NCI-H82 treated with DMSO at 0.1 percent for 48 hours (cell line): ENCODE measurements around the gene KRTCAP2.

Source experiments
- DNase-seq: peaks from one replicate; lab custom pipeline; 2025; ENCODE audit not compliant: unreplicated experiment; lab: John Stamatoyannopoulos, UW

The KRTCAP2 gene

DNA sequence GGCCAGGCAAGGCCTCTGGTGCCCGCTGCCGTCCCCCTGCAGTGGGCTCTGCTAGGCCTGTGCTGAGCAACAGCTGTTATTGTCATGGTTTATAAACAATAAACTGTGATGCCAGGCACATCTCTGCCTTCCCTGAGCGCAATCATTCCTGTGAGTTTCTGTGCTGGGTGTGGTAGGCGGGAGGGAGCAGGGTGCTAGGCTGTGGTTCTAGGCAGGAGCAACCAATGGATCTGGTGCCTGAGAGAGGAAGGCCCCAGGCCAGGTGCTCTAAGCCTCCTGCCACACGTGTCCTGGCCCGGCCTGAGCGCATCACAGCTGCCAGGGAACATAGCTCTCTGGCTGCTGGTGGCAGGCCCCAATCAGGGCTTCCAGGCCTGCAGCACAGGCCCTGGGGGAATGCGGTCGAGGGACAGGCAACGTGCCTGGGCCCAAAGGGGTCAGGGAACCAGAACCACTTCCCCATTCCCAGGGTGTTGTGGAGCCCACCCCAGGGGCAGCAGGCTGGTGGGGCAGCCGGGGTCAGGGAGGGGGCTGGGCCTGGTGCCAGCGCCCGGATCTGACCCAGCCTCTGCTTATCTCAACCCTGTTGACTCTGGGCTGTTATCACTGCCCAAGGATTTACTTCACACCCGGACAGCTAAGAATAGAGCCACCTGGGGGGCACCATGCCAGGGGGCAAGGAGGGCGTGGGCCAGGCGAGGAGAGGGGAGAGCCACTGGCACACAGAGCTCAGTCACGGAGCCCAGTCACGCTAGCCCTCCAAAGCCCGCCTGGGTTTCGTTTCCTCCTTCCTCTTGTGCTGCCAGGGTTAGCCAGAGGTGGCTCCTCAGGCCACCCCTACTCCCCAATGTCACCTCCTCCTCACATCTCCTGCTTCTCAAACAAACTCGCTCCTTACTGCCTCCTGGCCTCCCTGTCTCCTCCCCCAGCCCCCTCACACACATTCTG lies 12.0 kb upstream of the KRTCAP2 start:
- no peak for DNase-seq

DNA sequence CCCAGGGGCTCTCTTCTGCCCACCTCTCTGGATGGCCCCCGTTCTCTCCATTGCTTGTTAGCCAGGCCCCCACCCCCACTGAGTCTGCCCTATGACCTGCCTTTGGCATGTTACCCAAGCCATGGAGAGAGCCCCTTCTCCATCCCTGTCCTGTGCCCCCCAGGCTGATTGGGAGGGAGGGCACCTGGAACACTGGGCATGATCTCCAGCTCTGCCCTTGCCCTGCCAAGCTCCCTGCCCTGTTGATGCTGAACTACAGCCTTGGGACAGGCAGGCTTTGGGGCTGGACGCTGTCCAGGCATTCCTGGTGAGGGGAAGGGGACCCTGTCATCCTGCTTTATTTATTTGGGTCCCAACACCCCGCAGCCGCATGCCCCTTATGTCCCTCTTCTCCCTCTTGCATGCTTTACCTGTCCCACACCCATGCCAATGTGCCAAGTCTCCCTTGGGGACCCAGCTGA lies 11.3 kb upstream of the KRTCAP2 start:
- DNase-seq: no peak

DNA sequence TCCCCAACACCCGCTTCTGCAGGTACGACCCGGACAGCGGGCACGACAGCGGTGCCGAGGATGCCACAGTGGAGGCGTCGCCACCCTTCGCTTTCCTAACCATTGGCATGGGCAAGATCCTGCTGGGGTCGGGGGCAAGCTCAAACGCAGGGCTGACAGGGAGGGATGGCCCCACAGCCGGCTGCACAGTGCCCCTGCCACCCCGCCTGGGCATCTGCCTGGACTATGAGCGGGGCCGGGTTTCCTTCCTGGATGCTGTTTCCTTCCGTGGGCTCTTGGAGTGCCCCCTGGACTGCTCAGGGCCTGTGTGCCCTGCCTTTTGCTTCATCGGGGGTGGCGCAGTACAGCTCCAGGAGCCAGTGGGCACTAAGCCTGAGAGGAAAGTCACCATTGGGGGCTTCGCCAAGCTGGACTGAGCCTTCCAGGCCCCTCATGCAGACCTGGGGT lies 10.7 kb upstream of the KRTCAP2 start:
- no peak for DNase-seq

DNA sequence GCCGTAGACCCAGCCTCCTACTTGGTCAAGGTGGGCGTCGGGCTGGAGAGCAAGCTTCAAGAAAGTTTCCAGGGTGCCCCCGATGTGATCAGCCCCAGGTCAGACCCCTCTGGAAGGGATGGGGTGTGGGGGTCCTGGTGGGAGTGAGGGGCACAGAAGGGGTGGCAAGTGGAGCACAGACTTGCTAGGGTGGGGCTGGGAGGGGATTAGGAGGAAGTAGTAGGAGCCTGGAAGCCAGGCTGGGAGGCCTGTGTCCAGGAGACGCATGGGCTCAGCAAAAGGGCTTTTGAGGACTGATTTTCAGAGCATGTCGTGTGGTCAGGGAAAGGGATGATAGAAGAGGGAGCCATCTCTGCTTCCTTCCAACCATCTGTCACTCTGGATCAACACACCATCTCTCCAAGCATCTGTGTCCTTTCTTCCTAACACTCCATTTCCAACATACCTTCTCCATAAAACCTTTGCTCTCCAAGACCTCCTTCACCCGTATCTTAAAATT lies 9.0 kb upstream of the KRTCAP2 start:
- peak; percentile 18 for DNase-seq

DNA sequence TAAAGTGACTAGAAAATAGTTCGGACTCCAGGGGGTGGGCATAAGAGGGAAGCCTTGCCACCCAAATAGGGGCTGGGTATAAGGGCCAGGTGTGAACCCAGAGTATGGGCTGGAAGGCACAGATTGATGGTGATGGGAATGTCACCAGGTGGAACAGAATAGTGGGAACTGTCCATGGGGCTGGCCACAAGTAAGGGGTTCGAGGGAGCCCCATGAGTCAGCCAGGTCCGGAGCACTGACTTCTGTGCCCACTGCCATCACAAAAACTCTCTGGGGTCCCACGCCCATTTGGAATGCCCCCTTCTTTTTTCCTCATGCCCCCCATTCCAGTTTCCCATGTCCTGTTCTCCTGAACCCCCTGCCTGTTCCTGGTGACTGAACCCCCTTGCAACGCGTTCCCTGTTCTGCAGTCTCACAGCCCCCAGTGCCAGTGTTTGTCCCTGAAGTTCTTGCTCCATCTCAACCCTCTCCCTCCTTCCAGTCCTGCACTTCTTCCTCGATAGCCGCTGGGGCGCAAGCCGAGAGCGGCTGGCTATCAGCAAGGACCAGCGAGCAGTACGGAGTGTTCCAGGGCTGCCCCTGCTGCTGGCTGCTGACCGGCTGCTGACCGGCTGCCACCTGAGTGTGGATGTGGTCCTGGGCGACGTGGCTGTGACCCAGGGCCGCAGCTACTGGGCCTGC lies 8.4 kb upstream of the KRTCAP2 start:
- no peak for DNase-seq

DNA sequence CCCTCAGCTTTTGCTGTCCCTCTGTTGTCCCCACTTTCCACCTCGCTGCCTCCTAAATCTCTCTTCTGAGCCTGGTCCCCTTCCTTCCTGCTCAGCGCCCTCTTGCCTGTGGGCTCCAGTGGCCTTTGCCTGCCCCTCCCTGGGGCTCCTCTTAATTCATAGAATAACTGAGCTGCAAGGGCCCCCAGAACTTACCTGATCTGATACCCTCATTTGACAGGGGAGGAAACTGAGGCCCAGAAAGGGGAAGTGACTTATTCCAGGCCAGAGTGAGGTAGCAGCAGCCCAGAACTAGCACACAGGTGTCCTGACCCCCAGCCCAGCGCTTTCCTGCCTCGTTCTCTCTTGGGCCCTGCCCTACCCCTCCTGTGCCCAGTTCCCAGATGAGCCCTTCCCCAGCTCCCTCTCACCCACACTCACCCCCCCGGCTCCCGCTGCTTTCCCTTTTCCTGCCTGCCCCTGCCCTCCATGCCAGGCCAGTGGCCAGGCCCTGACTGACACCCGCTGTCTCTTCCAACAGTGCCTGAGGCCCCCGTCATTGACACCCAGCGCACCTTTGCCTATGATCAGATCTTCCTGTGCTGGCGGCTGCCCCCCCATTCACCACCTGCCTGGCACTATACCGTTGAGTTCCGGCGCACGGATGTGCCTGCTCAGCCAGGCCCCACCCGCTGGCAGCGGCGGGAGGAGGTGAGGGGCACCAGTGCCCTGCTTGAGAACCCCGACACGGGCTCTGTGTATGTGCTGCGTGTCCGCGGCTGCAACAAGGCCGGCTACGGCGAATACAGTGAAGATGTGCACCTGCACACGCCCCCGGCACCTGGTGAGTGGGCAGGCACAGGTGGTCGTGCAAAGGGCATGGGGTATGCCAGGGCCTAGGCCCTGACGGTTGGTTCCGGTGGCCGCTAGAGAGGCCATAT lies 6.3 kb upstream of the KRTCAP2 start:
- DNase-seq: no peak

DNA sequence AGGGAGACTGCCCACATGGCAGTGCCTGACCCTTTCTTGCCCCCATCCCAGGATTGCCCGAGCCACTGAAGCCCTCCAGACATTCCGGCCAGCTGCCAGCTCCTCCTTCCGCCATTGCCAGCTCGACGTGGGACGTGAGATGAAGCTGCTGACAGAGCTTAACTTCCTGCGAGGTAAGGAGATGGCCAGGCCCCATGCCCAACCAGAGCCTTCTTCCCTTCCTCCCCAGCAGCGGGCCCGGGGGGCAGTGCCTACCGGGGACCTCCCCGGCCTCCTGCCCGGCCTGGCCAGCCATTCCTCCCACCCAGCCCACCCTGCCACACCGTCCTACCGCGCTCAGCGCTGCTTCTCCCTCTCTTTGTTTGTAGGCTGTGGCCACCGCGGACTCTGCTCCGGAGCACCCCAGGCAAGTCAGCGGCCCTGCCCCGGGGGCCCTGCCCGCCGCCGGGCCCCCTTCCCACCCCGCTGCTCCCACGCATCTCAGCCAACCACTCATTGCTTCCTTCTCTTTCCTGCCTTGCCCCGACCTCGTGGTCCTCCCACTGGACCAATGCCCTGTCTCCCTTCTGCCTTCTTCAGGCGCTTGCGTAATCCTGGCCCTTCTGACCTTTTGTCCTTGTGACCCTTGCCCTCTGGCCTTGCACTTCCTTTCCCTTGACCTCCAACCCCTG lies 5.5 kb upstream of the KRTCAP2 start:
- no peak for DNase-seq

DNA sequence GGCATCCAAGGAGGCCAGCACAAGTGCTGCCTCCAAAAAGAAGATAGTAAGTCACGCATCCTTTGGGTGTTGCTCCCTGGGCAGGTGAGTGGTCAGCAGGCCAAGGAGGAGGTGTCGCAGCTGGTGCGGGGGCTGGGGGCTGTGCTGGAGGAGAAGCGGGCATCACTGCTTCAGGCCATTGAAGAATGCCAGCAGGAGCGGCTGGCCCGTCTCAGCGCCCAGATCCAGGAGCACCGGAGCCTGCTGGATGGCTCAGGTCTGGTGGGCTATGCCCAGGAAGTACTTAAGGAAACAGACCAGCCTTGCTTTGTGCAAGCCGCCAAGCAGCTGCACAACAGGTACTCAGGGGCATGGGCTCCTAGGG lies 4.8 kb upstream of the KRTCAP2 start:
- no peak for DNase-seq

DNA sequence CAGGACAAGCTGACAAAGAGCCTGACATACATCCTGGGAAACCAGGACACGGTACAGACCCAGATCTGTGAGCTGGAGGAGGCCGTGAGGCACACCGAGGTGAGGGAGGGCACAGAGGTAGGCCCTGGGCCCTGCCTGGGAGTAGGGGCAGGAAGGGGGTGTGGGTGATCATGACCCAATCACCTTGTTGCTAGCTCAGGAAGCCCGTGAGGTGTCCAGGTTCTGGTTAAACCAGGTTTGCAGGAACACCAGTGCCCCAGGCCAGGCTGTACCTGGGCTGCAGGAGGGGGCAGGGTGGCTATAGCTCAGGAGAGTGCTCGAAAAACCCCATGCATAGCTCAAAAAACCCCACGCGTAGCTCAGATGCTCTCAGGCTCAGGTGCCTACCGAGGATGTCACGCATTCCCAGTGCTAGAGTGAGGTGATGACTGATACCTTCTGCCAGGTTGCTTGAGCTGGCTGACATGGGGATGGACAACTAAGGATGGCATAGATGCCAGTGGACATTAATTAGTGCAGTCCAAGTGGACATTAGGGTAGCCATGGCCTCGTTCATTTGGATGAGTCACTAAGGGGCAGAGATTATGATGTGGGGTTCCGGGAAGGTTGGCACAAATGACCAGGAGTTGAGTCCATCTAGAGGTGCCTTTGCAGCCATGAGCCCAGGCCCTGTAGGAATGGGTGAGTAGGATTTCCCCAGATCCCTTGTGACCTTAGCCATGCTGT lies 4.3 kb upstream of the KRTCAP2 start:
- no peak for DNase-seq

DNA sequence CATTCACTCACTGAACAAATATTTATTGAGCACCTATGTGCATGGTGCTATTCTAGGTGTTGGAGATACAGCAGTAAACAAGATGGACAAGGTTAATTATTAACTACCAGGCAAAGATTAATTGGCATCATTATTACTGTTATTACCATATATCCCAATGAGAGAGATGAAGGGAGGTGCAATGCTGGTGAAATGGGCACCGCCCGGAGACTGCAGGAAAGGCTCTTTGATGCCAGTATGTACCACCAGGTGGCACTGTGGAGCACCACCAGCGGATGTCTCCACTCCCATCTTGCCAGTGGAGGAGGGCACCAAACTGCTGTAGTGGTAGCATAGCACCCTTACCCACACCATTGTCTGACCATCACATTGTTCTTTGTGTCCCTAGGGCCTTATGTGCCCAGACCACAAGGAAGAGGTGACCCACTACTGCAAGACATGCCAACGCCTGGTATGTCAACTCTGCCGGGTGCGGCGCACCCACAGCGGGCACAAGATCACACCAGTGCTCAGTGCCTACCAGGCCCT lies 3.5 kb upstream of the KRTCAP2 start:
- peak; percentile 50 for DNase-seq

DNA sequence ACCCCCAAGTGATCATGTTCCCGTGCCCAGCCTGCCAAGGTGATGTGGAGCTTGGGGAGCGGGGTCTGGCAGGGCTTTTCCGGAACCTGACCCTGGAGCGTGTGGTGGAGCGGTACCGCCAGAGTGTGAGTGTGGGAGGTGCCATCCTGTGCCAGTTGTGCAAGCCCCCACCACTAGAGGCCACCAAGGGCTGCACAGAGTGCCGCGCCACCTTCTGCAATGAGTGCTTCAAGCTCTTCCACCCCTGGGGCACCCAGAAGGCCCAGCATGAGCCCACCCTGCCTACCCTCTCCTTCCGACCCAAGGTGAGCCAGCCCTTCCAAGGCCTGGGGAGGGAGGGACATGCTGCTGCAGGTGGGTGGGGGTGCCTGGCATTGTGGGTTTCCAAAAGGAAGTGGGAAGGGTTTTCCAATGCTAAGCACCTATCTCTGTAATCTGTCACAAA lies 2.8 kb upstream of the KRTCAP2 start:
- no peak for DNase-seq

DNA sequence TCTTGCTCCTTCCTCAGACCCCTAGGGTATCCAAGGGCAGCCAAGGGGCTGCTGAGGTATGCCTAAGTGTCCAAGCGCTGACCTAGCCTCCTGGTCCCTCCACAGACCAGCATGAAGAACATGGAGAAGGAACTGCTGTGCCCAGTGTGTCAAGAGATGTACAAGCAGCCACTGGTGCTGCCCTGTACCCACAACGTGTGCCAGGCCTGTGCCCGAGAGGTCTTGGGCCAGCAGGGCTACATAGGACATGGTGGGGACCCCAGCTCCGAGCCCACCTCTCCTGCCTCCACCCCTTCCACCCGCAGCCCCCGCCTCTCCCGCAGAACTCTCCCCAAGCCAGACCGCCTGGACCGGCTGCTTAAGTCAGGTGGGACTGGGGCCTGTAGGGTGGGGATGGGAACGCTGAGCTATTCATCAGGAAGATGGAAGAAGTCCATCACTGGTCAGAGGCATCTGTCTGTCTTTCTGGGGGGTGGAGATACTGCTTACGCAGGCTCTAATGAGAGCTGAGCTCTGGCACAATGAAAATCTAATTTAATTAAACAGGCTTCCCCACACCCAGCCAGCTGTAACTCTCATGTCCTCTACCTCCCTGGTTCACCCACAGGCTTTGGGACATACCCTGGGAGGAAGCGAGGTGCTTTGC lies 2.3 kb upstream of the KRTCAP2 start:
- DNase-seq: peak; percentile 88

DNA sequence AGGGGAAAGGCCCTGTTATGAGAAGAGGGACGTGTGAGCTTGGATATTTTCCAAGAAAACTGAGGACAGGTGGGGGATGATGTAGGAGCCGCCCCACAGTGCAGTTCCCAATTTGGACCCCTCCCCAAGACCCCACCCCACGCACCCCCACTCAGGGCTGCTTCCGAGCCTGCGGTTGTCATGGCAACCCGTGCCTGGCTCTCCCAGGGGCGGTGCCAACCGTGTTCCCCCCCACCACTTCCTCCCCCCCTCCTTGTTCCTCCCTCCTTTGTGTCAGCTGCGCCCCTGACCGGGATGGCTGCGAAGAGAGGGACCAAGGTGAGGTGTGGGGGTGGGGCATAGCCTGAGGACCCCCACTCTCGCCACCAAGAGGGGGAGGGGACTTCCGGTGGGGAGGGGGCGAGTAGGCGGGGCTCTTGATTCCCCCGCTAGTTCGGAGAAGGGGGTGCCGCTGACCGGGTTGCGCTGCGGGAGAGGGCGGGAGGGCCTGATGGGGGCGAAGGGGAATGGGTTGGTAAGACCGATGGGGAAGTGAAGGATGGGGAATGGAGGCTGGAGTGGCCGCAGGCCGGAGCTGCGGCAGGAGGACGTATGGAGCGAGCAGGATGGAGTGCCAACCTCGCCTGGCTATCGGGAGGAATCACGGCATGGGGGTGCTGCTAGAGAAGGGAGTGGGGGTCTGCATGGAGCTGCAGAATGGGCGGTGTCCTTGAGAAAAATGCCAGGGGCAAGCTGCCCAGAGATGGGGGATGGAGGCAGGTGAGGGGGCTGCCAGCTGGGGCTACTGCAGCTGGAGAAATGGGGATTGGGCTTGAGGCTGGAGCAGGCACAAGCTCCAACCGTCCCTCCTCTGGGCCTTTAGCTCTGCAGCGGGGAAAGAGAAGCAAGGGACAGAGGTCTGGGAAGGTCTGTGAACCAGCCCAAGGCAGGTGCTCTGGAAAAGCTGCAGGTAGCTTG lies 1.5 kb upstream of the KRTCAP2 start:
- no peak for DNase-seq

DNA sequence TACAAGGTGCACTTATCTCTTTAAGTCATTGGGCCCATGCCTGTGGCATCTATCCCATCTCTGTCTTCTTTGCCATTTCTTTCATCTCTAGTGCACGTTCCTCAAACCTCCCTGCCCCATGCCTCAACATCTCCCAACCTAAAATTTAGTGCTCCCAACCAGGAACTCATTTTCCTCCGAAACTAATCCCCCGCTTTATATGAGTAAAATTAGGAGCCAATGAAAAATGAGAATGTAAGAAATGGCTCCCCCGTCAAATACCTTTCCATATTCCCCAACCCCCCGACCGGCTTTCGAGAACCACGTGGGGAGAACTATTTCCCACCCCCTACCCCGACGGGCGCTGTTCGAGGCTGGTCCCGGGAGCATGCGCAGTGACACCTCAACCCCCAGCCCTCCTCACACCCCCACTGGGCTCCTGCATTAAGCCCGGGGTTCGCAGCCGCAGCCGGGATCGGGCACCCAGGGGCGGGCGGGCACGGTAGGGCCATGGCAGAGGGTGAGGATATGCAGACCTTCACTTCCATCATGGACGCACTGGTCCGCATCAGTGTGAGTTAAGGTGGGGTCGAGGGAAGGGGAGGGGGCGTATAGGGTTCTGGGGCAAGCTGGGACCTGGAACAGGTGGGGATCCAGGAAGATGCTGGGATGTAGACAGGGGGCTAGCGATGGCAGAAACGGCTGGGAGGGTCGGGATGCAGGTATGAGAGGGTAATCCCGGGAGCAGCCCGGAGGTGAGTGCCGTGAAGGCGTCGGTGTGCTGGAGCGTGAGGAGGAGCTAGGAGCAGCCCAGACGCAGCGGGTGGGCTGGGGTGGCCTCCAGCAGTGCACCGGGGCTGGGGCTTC lies 597 bp upstream of the KRTCAP2 start, which contains the start of gene TRIM46:
TRIM46 (plus strand) TSS at position 372 of the 846 bp plus-strand sequence; CDS start at position 490, 118 bp downstream.
- DNase-seq: peak; percentile 73

DNA sequence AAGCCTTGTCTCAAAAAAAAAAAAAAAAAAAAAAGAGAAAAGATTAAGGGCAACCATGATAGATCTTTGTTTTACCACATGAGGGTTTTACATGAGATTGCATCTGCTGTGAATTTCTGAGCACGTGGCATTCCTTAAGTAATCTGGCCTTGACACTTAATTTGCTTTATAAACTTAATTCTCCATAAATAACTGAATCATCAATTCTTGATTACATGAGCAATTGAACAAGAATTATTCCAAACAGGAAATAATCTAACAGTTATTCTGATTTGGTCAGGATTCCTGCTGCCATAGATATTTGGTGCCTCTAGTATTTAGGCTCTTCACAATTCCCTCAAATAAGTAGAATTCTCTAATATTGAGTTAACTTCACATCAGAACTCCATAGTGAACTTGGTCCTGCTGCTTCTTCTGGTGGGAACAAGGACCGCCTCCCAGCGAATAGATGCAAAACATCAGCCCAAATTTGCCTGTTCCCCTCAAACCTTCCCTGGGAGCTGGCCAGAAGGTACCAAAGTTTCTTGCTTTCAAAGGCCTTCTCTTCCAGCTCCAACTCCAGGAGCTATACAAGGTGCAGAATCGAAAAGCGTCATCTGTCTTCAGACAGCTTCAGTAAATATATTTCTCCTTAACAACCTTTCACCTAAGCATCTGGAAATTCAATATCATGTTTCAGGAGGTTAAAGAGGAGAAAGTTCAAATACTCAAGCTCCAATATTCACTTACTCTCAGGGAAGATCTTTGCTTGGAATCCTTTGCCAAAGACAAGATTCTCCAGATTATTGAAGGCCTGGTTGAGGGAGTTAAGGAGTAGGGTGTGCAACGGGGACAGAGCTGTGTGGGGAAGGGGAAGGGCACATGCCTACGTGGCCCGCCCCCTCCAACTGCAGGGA lies 1.0 kb downstream of the KRTCAP2 start:
- DNase-seq: no peak

DNA sequence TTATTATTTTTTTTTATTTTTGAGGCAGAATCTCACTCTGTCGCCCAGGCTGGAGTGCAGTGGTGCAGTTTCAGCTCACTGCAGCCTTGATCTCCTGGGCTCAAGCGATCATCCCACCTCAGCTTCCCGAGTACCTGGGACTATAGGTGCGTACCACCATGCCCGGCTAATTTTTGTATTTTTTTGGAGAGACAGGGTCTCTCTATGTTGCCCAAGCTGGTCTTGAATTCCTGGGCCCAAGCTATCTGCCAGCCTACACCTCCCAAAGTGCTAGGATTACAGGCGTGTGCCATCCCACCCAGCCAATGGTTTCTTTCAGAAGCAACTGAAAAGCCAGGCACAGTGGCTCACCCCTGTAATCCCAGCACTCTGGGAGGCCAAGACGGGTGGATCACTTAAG lies 2.3 kb downstream of the KRTCAP2 start:
- DNase-seq: no peak
